ENCODE data around the gene GJD3. TPM values are rescaled to one million over a fixed set of nuclear protein-coding genes. Genes with fewer than 3 reads are reported as not detected.
A peak's percentile ranks its signal among the peaks of the same experiment; 100 is the strongest.
"Not testable (repeated sequence)": the region's sequence is repeated elsewhere in the genome, so short reads cannot be mapped to it uniquely, and the experiment has no call there.

The GJD3 gene
- polyA plus RNA-seq (not detected in 2 replicates), polyA minus RNA-seq (0.73 TPM in 1 of 2 replicates, not detected in the other)

GRCh38 chr17:40364121-40364861, at the start of gene GJD3:
GJD3 (minus strand) TSS chr17:40364737; CDS start chr17:40363815, 922 bp downstream.
- no peak within 1 kb of the TSS for H2AFZ ChIP-seq (ENCODE audit: low read depth, low read length)
- no peaks in the 10 kb centered on the region for H3K79me2 ChIP-seq (replicated peaks; ENCODE audit: insufficient read depth, low read length)
- H3K27ac ChIP-seq (ENCODE audit: low read length): no peak within 1 kb of the TSS
- H4K20me1 ChIP-seq (ENCODE audit: insufficient read depth): no peaks in the 10 kb centered on the region
- H3K4me2 ChIP-seq (ENCODE audit: low read length): peak within 1 kb of the TSS; percentile 39
- no peaks in the 10 kb centered on the region for H3K36me3 ChIP-seq (ENCODE audit: insufficient read depth, low read length)
- H3F3A ChIP-seq (ENCODE audit: insufficient read depth, low read length, poor library complexity, severe bottlenecking): no peaks in the 10 kb centered on the region
- peaks cover 15% of the 10 kb centered on the region for H3K27me3 ChIP-seq (ENCODE audit: insufficient read depth, low read depth, low read length)
- no peaks in the 10 kb centered on the region for H3K9me3 ChIP-seq (ENCODE audit: low read length)
- no peaks in the 10 kb centered on the region for H3K9me2 ChIP-seq (ENCODE audit: insufficient read depth, low read length)
- peak within 1 kb of the TSS; percentile 73 for H3K4me3 ChIP-seq (ENCODE audit: low read length)
- TF ChIP-seq REST (IDR thresholded peaks at IDR 0.05; ENCODE audit: borderline replicate concordance): no peak
- TF ChIP-seq POLR2AphosphoS5 (IDR thresholded peaks at IDR 0.05): no peak
- TF ChIP-seq RAD21 (conservative IDR thresholded peaks at IDR 0.05): no peak
- TF ChIP-seq SMC3 (conservative IDR thresholded peaks at IDR 0.05; ENCODE audit: poor library complexity): no peak
- no peak for TF ChIP-seq EZH2 (IDR thresholded peaks at IDR 0.05; ENCODE audit: borderline replicate concordance, insufficient read depth, low read length, poor library complexity, severe bottlenecking)
- TF ChIP-seq, protein P1, sequence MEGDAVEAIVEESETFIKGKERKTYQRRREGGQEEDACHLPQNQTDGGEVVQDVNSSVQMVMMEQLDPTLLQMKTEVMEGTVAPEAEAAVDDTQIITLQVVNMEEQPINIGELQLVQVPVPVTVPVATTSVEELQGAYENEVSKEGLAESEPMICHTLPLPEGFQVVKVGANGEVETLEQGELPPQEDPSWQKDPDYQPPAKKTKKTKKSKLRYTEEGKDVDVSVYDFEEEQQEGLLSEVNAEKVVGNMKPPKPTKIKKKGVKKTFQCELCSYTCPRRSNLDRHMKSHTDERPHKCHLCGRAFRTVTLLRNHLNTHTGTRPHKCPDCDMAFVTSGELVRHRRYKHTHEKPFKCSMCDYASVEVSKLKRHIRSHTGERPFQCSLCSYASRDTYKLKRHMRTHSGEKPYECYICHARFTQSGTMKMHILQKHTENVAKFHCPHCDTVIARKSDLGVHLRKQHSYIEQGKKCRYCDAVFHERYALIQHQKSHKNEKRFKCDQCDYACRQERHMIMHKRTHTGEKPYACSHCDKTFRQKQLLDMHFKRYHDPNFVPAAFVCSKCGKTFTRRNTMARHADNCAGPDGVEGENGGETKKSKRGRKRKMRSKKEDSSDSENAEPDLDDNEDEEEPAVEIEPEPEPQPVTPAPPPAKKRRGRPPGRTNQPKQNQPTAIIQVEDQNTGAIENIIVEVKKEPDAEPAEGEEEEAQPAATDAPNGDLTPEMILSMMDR (IDR thresholded peaks at IDR 0.05; ENCODE audit: poor library complexity, severe bottlenecking): no peak
- TF ChIP-seq EP300 (conservative IDR thresholded peaks at IDR 0.05; ENCODE audit: poor library complexity, severe bottlenecking): no peak
- TF ChIP-seq MXI1 (conservative IDR thresholded peaks at IDR 0.05; ENCODE audit: poor library complexity, severe bottlenecking): no peak
- peak within 1 kb of the TSS; percentile 75 for H3K9ac ChIP-seq (ENCODE audit: low read length)

DNA sequence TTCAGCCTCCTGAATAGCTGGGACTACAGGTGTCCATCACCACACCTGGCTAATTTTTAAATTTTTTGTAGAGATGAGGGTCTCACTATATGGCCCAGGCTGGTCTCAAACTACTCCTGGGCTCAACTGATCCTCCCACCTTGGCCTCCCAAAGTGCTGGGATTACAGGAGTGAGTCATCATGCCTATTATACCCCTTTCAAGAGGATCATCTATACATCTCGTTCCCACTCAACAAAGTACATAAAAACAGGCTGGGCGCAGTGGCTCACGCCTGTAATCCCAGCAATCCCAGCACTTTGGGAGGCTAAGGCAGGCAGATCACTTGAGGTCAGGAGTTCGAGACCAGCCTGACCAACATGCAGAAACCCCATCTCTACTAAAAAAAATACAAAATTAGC, 49.8 kb upstream of the GJD3 start:
- H4K20me1 ChIP-seq (ENCODE audit: insufficient read depth); H2AFZ ChIP-seq (ENCODE audit: low read depth, low read length); H3F3A ChIP-seq (ENCODE audit: insufficient read depth, low read length, poor library complexity, severe bottlenecking); H3K27ac ChIP-seq (ENCODE audit: low read length); H3K27me3 ChIP-seq (ENCODE audit: insufficient read depth, low read depth, low read length); H3K9me2 ChIP-seq (ENCODE audit: insufficient read depth, low read length); H3K9me3 ChIP-seq (ENCODE audit: low read length); H3K36me3 ChIP-seq (ENCODE audit: insufficient read depth, low read length); H3K9ac ChIP-seq (ENCODE audit: low read length); H3K4me2 ChIP-seq (ENCODE audit: low read length); H3K4me3 ChIP-seq (ENCODE audit: low read length): not testable (repeated sequence)
- peaks cover 22% of the 10 kb centered on the region for H3K79me2 ChIP-seq (replicated peaks; ENCODE audit: insufficient read depth, low read length)

Measured in neural cell (in vitro differentiated cells).